Progenitor cell of endocrine pancreas (in vitro differentiated cells): ENCODE results near the gene TMEM151A. TPM values are rescaled to one million over a fixed set of nuclear protein-coding genes. Genes with fewer than 3 reads are reported as not detected.

ENCODE experiments used
- DNase-seq: peaks from one replicate; pipeline ENCODE4 v3.0.0; 2021; ENCODE audit warnings: low spot score; ENCODE audit not compliant: unreplicated experiment
- H3K27ac Mint-ChIP-seq: 2 replicates; pipeline ENCODE4 v1.8.0; 2021; ENCODE audit warnings: mild to moderate bottlenecking, moderate library complexity, mixed read lengths
- H3K27me3 Mint-ChIP-seq: 2 replicates; pipeline ENCODE4 v1.8.0; 2021; ENCODE audit warnings: mixed read lengths
- H3K36me3 Mint-ChIP-seq: 2 replicates; pipeline ENCODE4 v1.8.0; 2022; ENCODE audit warnings: mixed read lengths; ENCODE audit not compliant: insufficient read depth
- H3K4me1 Mint-ChIP-seq: 2 replicates; pipeline ENCODE4 v1.8.0; 2021; ENCODE audit warnings: low read depth, mixed read lengths
- H3K4me3 Mint-ChIP-seq: 2 replicates; pipeline ENCODE4 v1.8.0; 2021; ENCODE audit warnings: low read depth, mild to moderate bottlenecking, moderate library complexity, mixed read lengths
- H3K9me3 Mint-ChIP-seq: 2 replicates; pipeline ENCODE4 v1.8.0; 2021; ENCODE audit warnings: low read depth, mixed read lengths
- CTCF ChIP-seq: fragments of 200-600 bp; sonication (generic); IDR thresholded peaks from one replicate; pipeline ENCODE4 v1.5.0; 2021; ENCODE audit warnings: antibody characterized with exemption, mild to moderate bottlenecking; ENCODE audit not compliant: unreplicated experiment
- total RNA-seq: library from RNA; stranded (reverse); gene quantifications from 2 replicates; pipeline ENCODE4 v1.2.1, GENCODE V29; 2021

TMEM151A gene
- total RNA-seq, 1 donor from 2014 or later: 0.57 TPM

- H3K9me3 Mint-ChIP-seq: no peaks in the 10 kb centered on the region
- no peak overlapping the region for H3K27ac Mint-ChIP-seq
- TF ChIP-seq CTCF: no peak
- no peaks in the 10 kb centered on the region for H3K36me3 Mint-ChIP-seq
- H3K27me3 Mint-ChIP-seq: peaks cover 28% of the 10 kb centered on the region
- no peak overlapping the region for H3K4me3 Mint-ChIP-seq
- peaks cover 4% of the 10 kb centered on the region for H3K4me1 Mint-ChIP-seq
- DNase-seq: no peak
Observed at GRCh38 chr11:66331542-66332370, 40.1 kb downstream of the TMEM151A start.

GRCh38 chr11:66332371-66333219 is 40.9 kb downstream of the TMEM151A start:
- H3K4me1 Mint-ChIP-seq: peaks cover 4% of the 10 kb centered on the region
- no peak overlapping the region for H3K27ac Mint-ChIP-seq
- no peak for DNase-seq
- H3K27me3 Mint-ChIP-seq: peaks cover 24% of the 10 kb centered on the region
- H3K36me3 Mint-ChIP-seq: no peaks in the 10 kb centered on the region
- TF ChIP-seq CTCF: no peak
- H3K9me3 Mint-ChIP-seq: no peaks in the 10 kb centered on the region
- H3K4me3 Mint-ChIP-seq: no peak overlapping the region

- H3K36me3 Mint-ChIP-seq: no peaks in the 10 kb centered on the region
- H3K9me3 Mint-ChIP-seq: no peaks in the 10 kb centered on the region
- no peak for DNase-seq
- no peak overlapping the region for H3K4me3 Mint-ChIP-seq
- TF ChIP-seq CTCF: no peak
- H3K4me1 Mint-ChIP-seq: peaks cover 4% of the 10 kb centered on the region
- H3K27ac Mint-ChIP-seq: no peak overlapping the region
- peaks cover 20% of the 10 kb centered on the region for H3K27me3 Mint-ChIP-seq
Observed at GRCh38 chr11:66333220-66333877, 41.7 kb downstream of the TMEM151A start.

GRCh38 chr11:66333896-66334604 is 42.4 kb downstream of the TMEM151A start:
- Mint-ChIP-seq H3K27me3 (peaks cover 16% of the 10 kb centered on the region), H3K36me3 (no peaks in the 10 kb centered on the region), H3K4me3 (no peak overlapping the region), H3K4me1 (peaks cover 2% of the 10 kb centered on the region), H3K9me3 (no peaks in the 10 kb centered on the region), H3K27ac (no peak overlapping the region)
- DNase-seq: no peak
- no peak for TF ChIP-seq CTCF
